Skeletal muscle cell (primary cell): ENCODE measurements around the gene LIPI.
"Not testable (repeated sequence)": the region's sequence is repeated elsewhere in the genome, so short reads cannot be mapped to it uniquely, and the experiment has no call there.

ENCODE experiments used
- DNase-seq: peaks from one replicate; pipeline ENCODE4 v3.0.0-alpha.2; 2010; ENCODE audit warnings: low read depth
- H3K4me3 ChIP-seq: 2 replicates; pipeline ENCODE4 v1.5.1; 2011; ENCODE audit warnings: low read depth, mild to moderate bottlenecking, control low read depth, low read length, moderate library complexity

LIPI gene

DNA sequence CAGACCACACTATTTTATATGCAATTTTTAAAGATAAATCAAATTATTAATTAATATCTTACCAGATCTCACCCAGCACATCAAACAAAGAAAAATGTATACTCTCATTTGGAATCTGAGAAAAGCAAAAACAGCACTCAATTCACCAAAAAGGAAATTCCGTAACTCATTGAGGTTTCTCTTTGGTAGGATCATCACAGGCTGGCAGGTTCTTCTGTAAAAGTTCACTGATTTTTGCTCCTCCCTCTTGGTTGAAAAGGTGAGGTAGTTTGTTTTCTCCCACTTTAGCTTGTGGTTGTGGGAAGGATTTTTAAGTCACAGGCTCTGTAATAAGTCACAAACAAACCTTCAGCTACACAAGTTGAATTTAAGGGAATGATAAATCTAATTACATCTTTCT lies at the start of gene LIPI:
TSS of gene LIPI (minus strand) at position 218 of the 400 bp plus-strand sequence. CDS start at position 108, 110 bp downstream.
- no peak for DNase-seq
- H3K4me3 ChIP-seq, result no peak within 1 kb of the TSS

DNA sequence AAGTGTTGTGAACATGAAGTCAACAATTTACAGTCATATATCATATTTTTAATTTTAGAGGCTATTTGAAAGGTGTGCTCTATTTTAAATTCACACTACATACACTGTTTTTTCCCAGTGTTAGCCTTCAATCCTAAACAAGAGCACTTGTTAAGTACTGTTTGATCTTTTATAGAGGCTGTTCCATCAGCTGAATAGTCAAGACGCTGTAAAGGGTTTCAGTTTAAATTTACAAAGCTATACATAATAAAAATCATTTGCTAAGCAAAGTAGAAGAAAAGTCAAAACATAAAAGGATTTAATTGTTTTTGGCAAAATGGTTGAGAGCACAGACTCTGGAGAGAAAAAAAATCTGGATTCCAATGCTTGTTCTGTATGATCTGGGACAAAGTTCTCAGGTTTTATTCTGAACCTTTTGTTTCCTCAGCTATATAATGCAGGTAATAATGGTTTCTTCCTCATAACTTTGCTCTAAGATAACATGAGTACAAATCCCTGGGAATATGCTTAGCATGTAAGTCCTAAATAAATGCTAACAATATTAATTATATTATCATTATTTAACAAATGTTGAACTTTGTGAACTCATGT lies 49.5 kb upstream of the LIPI start:
- no peak for DNase-seq
- no peak overlapping the region for H3K4me3 ChIP-seq

DNA sequence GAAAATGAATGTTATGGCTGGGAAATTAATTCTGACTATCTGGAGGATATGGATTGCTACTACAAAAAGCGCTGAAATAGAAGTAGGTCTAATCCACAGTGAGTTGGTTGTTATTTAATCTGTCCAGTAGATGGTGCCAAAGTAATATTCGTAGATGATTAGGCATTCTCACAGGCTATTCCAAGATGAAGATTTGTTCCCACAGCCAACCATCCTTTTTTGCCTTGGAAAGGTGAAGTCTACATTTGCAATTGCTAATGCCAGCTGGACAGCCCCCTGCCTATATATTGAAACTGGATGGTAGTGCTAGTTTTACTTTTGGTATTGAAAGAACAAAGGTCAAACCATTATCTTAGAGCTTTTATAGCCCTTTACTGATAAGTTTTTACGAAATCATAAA lies 49.0 kb upstream of the LIPI start:
- DNase-seq, result peak; percentile 5
- no peak overlapping the region for H3K4me3 ChIP-seq

DNA sequence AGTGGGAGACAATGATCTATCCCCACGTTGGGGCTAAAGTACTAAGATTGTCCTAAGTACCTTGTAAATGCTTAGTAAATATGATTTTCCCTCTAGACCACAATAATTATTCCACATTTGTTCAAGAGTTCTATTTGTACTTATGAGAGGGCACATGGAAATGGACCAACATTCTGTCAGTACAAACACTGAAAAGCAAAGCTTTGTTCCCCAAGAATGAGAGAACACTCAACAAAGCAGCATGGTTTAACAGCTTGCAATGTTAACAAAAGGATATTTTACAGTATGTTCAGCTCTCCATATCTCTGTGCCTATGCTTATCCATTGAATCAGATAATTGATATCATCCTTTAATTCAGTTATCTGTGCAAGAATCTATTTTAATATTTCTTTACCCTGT lies 40.6 kb upstream of the LIPI start:
- DNase-seq, result no peak
- H3K4me3 ChIP-seq, result no peak overlapping the region

DNA sequence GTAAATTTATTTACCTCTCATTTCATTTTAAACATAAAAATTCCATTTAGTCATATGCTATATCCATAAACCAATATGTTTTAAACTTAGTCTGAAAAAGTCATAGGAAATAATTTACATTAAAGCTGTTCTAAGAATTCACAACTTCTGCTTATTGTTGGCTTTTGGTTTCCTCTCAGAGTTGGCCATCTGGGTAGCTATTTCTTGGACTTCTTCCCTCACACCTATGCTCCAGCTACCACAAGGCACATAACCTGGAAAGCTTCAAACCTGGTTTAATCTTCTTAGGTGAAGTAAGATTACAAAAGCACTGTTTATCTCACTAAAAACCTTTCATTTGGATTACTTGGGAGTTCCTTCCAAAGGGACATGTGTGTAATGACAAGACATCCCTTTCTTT lies 35.0 kb upstream of the LIPI start:
- H3K4me3 ChIP-seq, result no peak overlapping the region
- no peak for DNase-seq

DNA sequence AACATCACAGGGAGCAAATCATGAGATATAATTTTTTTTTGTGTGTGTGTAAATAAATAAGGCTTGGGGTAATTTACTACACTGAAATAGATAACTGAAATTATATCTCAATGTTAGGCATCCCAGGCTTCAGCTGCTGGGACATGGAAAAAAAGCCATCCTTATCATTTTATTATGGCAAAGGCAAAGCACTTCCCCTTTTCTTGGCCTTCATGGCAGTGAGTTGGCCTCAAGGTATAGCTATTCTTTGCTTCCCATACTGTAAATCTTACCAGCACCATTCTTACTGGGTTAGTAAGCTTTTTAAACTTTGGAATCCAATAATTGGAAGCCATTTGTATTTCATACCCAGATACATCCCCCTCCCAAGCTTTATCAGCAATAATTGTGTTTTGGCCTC lies 34.2 kb upstream of the LIPI start:
- no peak overlapping the region for H3K4me3 ChIP-seq
- DNase-seq, result no peak

DNA sequence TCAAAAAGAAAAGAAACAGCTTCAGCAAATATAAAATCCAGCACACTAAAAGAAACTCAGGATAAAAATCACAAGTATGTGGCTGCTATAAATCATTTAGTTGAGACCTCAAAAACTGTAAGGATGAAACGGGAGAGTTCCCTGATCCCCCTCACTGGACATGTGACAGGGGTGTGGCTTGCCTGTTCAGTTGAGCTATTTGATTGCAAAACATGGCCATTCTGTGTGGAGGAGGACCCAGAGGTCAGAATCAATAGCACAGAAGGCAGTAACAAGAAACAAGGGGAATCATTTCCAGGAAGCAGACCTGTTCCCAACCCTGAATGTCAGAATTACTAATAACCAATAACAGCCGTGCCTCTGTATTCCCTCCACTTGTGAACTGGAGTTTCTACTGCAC lies 33.1 kb upstream of the LIPI start:
- no peak overlapping the region for H3K4me3 ChIP-seq
- DNase-seq, result no peak

DNA sequence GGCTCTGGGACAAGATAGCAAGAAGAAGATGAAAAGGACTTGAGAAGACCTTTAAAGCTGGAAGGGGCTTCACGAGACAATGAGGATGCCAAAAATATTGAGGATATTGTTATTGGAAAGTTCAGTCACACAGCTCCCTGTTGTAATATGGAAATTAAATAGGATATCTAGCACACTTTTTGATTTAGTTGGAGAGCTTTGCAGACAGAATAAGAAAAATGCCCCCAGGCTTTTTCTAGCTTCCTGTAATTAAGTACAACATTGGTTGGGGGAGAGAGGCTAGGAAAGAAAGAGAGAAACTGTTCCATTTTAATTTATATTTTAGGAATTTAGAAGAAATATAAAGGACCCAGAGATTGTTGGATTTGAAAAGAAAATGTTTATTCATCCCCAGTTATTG lies 32.7 kb upstream of the LIPI start:
- DNase-seq, result no peak
- H3K4me3 ChIP-seq, result no peak overlapping the region

DNA sequence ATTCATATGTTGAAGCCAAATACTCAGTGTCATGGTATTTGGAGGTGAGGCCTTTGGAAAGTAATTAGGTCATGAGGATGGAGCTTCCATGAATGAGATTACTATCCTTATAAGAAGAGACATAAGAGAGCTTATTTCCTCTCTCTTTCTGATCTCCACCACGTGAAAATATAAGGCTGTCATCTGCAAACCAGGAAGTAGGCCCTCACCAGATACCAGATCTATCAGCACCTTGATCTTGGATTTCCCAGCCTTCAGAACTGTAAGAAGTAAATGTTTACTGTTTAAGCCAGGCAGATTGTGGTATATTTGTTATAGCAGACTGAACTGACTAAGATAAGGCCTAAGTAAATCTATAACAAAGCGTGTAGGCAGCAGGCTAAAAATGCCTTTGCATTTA lies 30.5 kb upstream of the LIPI start:
- H3K4me3 ChIP-seq, result no peak overlapping the region
- DNase-seq, result no peak

DNA sequence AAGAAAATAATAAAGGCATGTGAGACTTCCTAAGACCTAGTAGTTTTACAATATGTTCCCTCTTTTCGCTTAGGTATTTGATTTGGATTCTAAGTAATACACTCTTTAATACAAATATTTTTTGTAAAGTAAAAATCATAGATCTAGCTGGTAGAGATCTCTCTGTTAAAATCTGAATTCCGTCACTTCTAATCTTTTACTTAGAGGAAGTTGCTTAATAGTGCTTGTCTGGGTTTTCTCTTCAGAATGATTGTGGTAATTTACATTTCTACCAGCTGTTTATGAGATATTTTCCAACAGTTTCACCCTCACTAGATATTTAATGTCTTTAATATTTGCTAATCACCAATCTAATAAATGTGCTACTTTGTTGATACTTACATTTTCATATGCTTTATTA lies 28.5 kb upstream of the LIPI start:
- no peak for DNase-seq
- H3K4me3 ChIP-seq, result no peak overlapping the region

DNA sequence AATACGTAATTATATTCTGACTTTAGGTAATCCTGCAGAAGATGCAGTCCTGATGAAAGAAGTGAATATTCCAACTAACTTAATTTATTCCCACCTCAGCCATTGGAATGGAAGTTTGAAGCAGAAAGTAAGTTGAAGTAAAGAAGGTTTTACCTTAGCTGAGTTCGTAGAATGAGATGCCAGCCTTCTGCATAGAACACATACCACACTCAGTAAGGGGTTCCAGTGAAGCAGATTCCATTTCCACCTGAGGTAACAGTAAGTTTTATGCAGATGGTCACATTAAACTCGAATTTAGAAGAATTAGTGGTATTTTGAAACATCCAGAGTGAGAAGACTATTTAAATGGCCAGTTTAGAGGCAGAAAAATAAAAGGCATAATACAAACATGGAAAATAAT lies 25.4 kb upstream of the LIPI start:
- no peak for DNase-seq
- H3K4me3 ChIP-seq, result no peak overlapping the region

DNA sequence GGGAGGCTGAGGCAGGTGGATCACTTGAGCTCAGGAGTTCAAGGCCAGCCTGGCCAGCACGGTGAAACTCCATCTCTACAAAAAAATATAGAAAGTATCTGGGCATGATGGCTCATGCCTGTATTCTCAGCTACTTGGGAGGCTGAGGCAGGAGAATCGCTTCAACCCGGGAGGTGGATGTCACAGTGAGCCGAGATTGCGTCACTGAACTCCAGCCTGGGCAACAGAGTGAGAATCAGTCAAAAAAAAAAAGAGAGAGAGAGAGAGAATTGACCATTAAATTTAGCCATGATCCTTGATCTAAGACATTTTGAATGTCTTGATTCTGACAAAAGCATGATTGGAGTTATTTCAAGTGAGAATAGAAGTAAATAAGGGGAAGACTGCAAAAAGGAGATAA lies 24.3 kb upstream of the LIPI start:
- no peak for DNase-seq
- no peak overlapping the region for H3K4me3 ChIP-seq

DNA sequence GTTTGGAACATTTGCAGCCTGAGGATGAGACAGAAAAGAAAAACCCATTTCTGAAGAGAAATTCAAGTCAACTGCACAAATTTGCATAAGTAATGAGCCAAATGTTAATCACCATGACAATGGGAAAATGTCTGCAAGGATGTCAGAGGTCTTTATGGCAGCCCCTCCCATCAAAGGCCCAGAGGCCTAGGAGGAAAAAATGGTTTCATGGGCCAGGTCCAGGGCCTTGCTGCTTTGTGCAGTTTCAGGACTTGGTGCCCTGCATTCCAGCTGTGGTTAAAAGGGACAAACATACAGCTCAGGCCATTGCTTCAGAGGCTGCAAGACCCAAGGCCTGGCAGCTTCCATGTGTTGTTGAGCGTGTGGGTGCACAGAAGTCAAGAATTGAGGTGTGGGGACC lies 18.6 kb upstream of the LIPI start:
- H3K4me3 ChIP-seq, result no peak overlapping the region
- no peak for DNase-seq

DNA sequence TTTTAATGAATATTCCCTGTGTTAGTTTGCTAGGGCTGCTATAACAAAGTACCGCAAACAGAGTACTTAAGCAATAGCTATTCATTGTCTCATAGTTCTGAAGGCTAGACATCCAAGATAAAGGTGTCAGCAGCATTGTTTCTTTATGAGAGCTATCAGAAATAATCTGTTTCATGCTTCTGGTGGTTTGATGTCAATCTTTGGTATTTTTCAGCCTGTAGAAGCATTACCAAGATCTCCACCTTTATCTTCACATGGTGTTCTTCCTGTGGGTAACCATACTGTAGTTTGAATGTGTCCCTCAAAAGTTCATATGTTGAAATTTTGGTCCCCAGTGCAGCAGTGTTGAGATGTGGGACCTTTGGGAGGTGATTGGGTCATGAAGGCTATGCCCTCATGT lies 12.6 kb upstream of the LIPI start:
- H3K4me3 ChIP-seq, result no peak overlapping the region

DNA sequence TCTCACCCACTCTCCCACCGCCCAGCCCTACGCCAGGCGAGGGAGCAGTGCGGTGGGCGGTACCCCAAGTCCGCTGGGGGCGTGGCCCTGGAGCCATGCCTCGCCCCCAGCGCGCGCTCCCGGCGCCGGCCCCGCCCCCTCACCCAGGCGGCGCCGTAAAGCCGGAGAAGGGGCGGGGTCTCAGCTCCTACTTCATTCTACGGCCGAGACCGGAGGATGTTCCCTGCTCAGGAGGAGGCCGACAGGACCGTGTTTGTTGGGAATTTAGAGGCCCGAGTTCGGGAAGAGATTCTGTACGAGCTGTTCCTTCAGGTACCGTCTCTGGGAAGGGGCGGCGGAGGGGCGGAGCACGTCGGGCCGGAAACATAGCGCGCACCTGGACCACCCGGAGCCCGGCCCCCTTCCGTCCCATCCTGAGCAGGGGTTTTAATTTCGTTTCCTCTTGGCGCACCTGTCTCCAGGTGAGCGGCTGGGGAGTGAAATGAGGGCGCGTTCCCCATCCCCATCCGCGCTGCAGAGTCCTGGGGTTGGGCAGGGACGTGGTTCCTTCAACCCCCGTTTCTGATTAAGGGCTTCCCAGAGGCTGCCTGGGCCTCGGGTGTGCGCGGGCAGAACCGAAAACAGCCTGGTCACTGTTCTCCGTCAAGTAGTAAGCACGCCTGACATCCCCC lies 5.4 kb upstream of the LIPI start, which contains the start of gene RBM11:
TSS of gene RBM11 (plus strand) at position 187 of the 671 bp plus-strand sequence. CDS start at position 217, 30 bp downstream.
- DNase-seq, result peak; percentile 0
- H3K4me3 ChIP-seq, result peak within 1 kb of the TSS; percentile 64

More for the DNA sequence above, 12.6 kb upstream of the LIPI start:
- DNase-seq, result no peak

DNA sequence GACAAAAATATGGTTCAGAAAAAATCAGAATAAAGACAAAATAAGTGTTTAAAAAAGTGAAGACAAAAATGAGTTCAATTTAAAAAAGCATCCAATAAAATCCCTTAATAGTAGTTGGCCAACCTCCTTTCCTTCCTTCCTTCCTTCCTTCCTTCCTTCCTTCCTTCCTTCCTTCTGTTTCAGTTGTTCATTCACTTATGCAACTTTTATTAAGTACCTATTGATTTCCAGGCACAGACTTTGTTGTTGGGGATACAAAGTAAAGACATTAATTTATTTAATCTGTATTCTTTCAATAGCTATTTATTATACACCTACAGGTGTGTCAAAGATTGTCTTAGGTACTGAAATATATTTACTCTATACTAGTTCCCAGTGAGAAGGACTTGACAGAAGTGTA lies 2.4 kb upstream of the LIPI start:
- DNase-seq, result no peak
- no peak overlapping the region for H3K4me3 ChIP-seq

DNA sequence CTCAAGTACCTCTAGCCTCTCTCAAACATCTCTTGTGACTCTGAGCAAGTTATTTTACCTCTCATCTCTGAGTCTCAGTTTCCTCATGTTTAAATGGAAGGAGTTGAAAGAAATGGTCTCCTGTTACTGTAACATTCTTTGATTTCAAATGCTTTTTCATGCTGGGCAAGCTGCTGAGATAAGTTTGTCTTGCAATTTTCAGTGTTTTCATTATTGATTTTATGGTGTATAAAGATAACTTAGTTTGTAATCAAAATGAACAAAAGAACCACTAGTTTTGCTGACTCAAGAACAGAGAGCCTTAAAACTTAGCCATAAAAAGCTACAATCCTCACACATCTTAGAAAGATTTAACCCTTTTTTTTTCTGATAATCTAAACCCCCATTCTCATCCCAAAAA lies 4.5 kb downstream of the LIPI start:
- H3K4me3 ChIP-seq, result no peak overlapping the region
- DNase-seq, result no peak

DNA sequence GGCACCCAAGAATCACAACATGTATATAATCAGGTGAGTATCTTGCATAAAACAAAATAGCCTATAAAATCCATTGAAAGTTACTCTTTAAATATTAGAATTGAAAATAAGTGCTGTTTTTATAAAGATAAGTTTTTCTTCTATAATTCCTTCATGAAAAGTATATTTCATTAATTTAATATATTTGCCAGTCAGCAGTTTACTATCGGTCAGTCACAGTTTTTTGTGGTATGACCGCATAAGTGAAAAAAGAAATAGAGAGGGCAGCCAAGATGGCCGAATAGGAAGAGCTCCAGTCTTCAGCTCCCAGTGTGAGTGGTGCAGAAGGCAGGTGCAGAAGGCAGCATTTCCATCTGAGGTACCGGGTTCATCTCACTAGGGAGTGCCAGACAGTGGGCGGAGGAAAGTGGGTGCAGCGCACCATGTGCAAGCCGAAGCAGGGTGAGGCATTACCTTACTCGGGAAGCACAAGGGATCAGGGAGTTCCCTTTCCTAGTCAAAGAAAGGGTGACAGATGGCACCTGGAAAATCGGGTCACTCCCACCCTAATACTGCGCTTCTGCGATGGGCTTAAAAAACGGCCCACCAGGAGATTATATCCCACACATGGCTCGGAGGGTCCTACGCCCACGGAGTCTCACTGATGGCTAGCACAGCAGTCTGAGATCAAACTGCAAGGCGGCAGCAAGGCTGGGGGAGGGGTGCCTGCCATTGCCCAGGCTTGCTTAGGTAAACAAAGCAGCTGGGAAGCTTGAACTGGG lies 44.1 kb downstream of the LIPI start:
- not testable (repeated sequence) for DNase-seq

DNA sequence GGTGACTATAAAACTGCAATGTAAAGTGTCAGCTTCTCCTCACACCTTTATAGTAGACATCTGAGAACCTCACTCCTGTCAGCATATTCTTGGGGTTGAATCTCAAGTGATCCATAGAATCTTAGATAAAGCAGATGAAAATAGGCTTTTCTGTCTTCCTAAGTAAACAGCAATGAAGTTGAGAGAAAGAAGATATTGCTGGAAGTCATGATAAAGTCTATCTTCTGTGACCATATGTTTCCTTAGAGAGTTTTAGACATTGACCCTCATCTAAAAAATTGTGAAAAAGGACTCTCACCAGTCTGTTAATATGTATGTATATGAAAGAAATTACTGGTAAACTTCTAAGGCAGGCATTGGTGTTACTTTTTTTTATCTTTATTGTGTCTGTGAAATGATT lies 66.8 kb downstream of the LIPI start:
- DNase-seq, result no peak
- no peak overlapping the region for H3K4me3 ChIP-seq

More for the DNA sequence above, 44.1 kb downstream of the LIPI start:
- H3K4me3 ChIP-seq, result not testable (repeated sequence)

DNA sequence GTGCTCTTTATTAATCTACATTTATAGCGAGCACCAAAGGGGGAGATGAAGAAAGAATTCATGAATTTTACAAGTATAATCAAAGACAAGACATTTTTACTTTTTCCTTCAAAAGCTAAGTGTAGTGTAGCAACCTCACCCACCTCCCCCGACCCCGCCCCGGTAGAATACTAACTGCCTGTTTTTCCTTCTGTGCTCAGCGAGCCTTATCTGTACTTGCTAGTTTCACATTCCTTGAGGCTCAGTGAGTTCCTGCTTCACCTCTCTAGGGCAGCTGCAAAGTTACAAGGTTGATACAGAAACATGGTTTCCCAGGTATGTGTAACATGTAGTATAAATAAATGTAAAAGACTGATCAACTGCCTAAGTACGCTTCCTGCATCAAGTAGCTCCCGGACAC lies 86.5 kb downstream of the LIPI start:
- H3K4me3 ChIP-seq, result no peak overlapping the region
- DNase-seq, result no peak

DNA sequence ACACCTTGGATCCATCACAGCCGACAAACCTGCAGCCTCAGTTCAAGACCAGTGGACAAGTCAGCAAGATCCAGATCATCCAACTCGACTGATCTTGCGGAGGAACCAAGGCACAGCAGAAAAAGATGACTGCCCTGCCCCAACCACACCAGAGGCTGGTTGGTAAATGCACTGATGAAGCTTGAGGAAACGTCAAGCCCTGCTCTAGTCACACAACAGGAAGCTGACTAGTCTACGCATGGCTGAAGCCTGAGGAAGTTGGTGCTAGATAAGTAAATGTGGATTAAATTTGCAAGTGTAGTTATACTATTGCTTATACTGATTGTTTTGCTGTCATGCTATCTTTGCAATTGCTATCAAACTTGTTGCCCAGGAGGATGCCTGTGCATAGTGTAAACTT lies 89.0 kb downstream of the LIPI start:
- no peak for DNase-seq

More for the DNA sequence above, 89.0 kb downstream of the LIPI start:
- H3K4me3 ChIP-seq, result no peak overlapping the region
